ENCODE data around the gene ZNRF3. TPM values are rescaled to one million over a fixed set of nuclear protein-coding genes. Genes with fewer than 3 reads are reported as not detected.

Gene ZNRF3
- total RNA-seq, 1 experiment from 2014 or later: 8.1 TPM

- peaks cover 10% of the 10 kb centered on the region for H3K4me1 ChIP-seq (ENCODE audit: insufficient read depth, low read length)
- intact Hi-C loops (cut with micrococcal nuclease): no loop called here
- H3K9me2 ChIP-seq (replicated peaks; ENCODE audit: low read length): no peaks in the 10 kb centered on the region
- no peaks in the 10 kb centered on the region for H3K79me2 ChIP-seq (ENCODE audit: low read length)
- ATAC-seq (peak; percentile 48; the same call in 1 of the 2 replicates), DNase-seq (peak; percentile 40)
- no peak overlapping the region for H3K4me2 ChIP-seq (ENCODE audit: low read length)
- H3K4me3 ChIP-seq (ENCODE audit: low read length): no peak overlapping the region
- no peaks in the 10 kb centered on the region for H3F3A ChIP-seq (ENCODE audit: low read length, unreplicated experiment)
- no peak overlapping the region for H3K27ac ChIP-seq (ENCODE audit: low read length)
- no peak for TF ChIP-seq CTCF (conservative IDR thresholded peaks at IDR 0.05; ENCODE audit: low read depth, low read length)
- TF ChIP-seq EZH2 (IDR thresholded peaks at IDR 0.05; ENCODE audit: low read length, unreplicated experiment): no peak
- TF ChIP-seq EZH2phosphoT487 (IDR thresholded peaks at IDR 0.05; ENCODE audit: borderline replicate concordance, low read length): no peak
- no peaks in the 10 kb centered on the region for H4K20me1 ChIP-seq (ENCODE audit: low read length)
- ChIA-PET POLR2A (ENCODE audit: unreplicated experiment) (no interaction called here), CTCF (no interaction called here)
- no peaks in the 10 kb centered on the region for H3K9me3 ChIP-seq (ENCODE audit: low read length)
- no peak overlapping the region for H3K9ac ChIP-seq (ENCODE audit: low read length)
- no peak overlapping the region for H2AFZ ChIP-seq (ENCODE audit: low read length)
- H3K36me3 ChIP-seq (ENCODE audit: low read depth, low read length): no peaks in the 10 kb centered on the region
- no peaks in the 10 kb centered on the region for H3K27me3 ChIP-seq (ENCODE audit: low read length)
- no TSS peak for BruUV-seq (replicated peaks)
Measured at GRCh38 chr22:29096736-29097669, 213.6 kb downstream of the ZNRF3 start.

- intact Hi-C loops (cut with micrococcal nuclease): no loop called here
- H3K27ac ChIP-seq (ENCODE audit: low read length): no peak overlapping the region
- DNase-seq (no peak), ATAC-seq (no peak)
- H4K20me1 ChIP-seq (ENCODE audit: low read length): no peaks in the 10 kb centered on the region
- H3K9ac ChIP-seq (ENCODE audit: low read length): no peak overlapping the region
- no peak overlapping the region for H2AFZ ChIP-seq (ENCODE audit: low read length)
- H3K9me2 ChIP-seq (replicated peaks; ENCODE audit: low read length): no peaks in the 10 kb centered on the region
- H3K4me1 ChIP-seq (ENCODE audit: insufficient read depth, low read length): peaks cover 10% of the 10 kb centered on the region
- H3K4me3 ChIP-seq (ENCODE audit: low read length): no peak overlapping the region
- H3K36me3 ChIP-seq (ENCODE audit: low read depth, low read length): no peaks in the 10 kb centered on the region
- H3K9me3 ChIP-seq (ENCODE audit: low read length): no peaks in the 10 kb centered on the region
- no peaks in the 10 kb centered on the region for H3K27me3 ChIP-seq (ENCODE audit: low read length)
- BruUV-seq (replicated peaks): no TSS peak
- H3F3A ChIP-seq (ENCODE audit: low read length, unreplicated experiment): no peaks in the 10 kb centered on the region
- H3K4me2 ChIP-seq (ENCODE audit: low read length): no peak overlapping the region
- CTCF ChIA-PET: no interaction called here
- POLR2A ChIA-PET (ENCODE audit: unreplicated experiment): no interaction called here
- TF ChIP-seq CTCF (conservative IDR thresholded peaks at IDR 0.05; ENCODE audit: low read depth, low read length) (no peak), EZH2 (IDR thresholded peaks at IDR 0.05; ENCODE audit: low read length, unreplicated experiment) (no peak), EZH2phosphoT487 (IDR thresholded peaks at IDR 0.05; ENCODE audit: borderline replicate concordance, low read length) (no peak)
- no peaks in the 10 kb centered on the region for H3K79me2 ChIP-seq (ENCODE audit: low read length)
Measured at GRCh38 chr22:29098296-29098695, 214.9 kb downstream of the ZNRF3 start.

- DNase-seq: no peak
Measured at GRCh38 chr22:29102300-29102699, 218.9 kb downstream of the ZNRF3 start.

More at GRCh38 chr22:29102300-29102699, 218.9 kb downstream of the ZNRF3 start:
- H3K9me3 ChIP-seq (ENCODE audit: low read length): no peaks in the 10 kb centered on the region
- no peak overlapping the region for H2AFZ ChIP-seq (ENCODE audit: low read length)
- ChIA-PET CTCF (no interaction called here), POLR2A (ENCODE audit: unreplicated experiment) (no interaction called here)
- no peak overlapping the region for H3K9ac ChIP-seq (ENCODE audit: low read length)
- H3K36me3 ChIP-seq (ENCODE audit: low read depth, low read length): no peaks in the 10 kb centered on the region
- ATAC-seq: no peak
- no peaks in the 10 kb centered on the region for H3K79me2 ChIP-seq (ENCODE audit: low read length)
- H3F3A ChIP-seq (ENCODE audit: low read length, unreplicated experiment): no peaks in the 10 kb centered on the region
- BruUV-seq (replicated peaks): no TSS peak
- H3K4me1 ChIP-seq (ENCODE audit: insufficient read depth, low read length): no peaks in the 10 kb centered on the region
- intact Hi-C loops (cut with micrococcal nuclease): no loop called here
- no peaks in the 10 kb centered on the region for H4K20me1 ChIP-seq (ENCODE audit: low read length)
- no peak overlapping the region for H3K4me3 ChIP-seq (ENCODE audit: low read length)
- TF ChIP-seq EZH2 (IDR thresholded peaks at IDR 0.05; ENCODE audit: low read length, unreplicated experiment) (no peak), EZH2phosphoT487 (IDR thresholded peaks at IDR 0.05; ENCODE audit: borderline replicate concordance, low read length) (no peak), CTCF (conservative IDR thresholded peaks at IDR 0.05; ENCODE audit: low read depth, low read length) (no peak)
- H3K27me3 ChIP-seq (ENCODE audit: low read length): no peaks in the 10 kb centered on the region
- no peak overlapping the region for H3K27ac ChIP-seq (ENCODE audit: low read length)
- no peak overlapping the region for H3K4me2 ChIP-seq (ENCODE audit: low read length)
- H3K9me2 ChIP-seq (replicated peaks; ENCODE audit: low read length): no peaks in the 10 kb centered on the region
